HG03045 (cell line): Measurements from ENCODE around the gene GAPT.
"Not testable (repeated sequence)": the region's sequence is repeated elsewhere in the genome, so short reads cannot be mapped to it uniquely, and the experiment has no call there.

Experiments
- ATAC-seq: cut with Tn5 transposase; IDR thresholded peaks from one replicate; pipeline ENCODE4 v1.9.1; 2021; ENCODE audit warnings: mild to moderate bottlenecking, moderate library complexity; ENCODE audit not compliant: unreplicated experiment

The GAPT gene

DNA sequence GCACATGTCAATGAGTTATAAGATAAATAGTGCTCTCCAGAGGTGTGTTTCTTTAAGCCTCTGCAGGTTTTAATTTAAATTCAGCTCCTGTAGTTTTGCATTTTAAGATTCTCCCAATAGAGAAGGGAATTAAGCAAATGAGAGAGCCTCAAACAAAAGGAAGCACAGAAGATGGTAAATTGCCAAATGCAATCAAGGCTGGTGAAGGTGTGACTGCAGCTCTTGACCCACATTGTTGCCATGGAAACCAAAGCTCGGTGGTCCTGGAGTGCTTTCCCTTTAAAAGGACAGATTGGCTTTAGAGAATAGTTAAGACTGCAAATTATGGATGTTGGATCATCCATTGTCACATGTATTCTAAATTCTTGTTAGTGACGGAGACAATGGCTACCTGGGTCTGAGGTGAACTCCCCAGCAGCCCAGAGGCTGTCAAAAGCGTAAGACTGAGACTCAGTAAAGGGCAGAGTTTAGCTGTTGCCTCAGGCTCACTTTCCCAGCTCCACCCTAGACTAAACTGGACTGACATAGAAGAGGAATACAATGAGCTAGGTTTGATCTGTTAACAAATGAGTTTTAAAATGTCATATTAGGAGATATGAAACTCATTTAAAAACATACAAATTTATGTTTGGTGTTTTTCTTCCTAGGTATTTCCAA, 12.3 kb downstream of the GAPT start:
- no peak for ATAC-seq

DNA sequence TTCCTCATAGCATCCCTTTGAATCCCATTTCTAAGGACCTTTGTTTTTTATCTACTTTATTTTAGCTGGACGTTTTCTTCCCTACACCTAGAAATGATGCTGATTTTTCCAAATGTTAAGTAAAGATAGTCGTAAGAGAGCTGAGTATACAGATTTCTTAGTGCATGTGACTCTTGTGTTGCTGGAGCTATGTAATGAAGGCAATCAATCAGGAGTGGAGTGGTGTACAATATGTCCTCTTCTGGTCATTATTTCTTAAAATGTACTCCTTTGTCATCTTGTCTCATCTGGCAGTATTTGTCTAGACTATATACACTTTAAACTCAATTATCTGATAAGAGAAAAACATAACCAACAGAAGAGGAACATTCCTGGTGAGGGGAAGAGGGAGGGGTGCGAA, 13.5 kb downstream of the GAPT start:
- no peak for ATAC-seq

DNA sequence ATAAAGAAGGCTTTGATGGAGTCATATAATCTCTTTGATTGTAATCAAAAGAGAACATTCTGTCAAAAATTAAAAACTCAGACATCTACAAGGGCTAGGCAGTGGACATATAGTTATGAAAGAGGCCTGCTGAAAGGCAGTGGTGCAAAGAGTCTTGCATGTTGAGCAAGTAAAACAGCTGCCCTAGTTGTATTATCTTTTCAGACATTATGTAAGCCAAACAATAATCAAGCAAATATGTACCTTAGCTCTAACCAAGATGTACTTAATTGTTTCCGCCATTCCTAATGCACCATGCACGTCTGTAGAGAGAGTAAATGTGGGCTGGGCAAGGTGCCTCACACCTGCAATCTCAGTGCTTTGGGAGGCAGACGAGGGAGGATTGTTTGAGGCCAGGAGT, 14.3 kb downstream of the GAPT start:
- no peak for ATAC-seq

DNA sequence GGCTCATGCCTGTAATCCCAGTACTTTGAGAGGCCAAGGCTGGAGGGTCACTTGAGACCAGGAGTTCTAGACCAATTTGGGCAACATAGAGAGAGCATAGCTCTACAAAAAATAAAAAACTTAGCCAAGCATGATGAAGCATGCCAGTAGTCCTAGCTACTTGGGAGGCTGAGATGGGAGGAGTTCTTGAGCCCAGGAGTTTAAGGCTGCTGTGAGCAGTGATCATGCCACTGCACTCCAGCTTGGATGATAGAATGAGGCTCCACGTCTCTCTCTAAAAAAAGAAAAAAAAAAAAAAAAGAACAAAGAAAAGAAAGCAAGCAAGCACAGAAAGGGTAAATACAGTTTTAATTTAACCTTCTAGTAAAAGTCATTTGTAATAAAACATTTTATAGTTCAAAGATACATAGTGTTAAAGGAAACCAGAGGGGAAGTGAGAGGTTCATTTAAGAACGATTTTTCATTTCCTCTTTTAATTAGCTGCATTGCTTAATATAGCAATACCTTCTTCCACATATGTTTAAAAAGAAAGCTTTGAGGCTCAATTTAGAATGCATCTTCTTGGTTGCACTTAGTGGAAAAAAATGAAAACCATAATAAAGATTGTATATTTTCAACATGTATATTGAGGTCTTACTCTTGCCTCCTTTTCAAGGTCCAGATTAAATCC, 14.9 kb downstream of the GAPT start:
- no peak for ATAC-seq

DNA sequence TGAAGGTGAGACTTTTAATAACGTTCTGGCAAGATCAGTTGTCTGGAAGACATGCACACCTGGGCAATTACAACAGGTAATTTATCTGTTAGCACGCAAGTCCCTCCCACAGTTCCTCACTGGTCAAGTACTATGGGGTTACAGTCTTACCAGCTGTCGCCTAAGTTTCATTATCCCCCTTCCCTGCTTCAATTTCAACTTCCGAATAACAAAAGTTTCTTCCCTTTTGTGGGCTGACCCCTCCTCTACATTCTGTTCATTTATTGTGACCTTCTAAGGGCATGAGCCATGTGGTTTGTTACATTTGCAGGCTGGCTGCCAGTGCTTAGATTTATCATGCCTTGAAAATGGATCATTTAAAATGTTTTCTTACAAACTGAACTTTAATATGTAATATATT, 16.5 kb downstream of the GAPT start:
- ATAC-seq = no peak

DNA sequence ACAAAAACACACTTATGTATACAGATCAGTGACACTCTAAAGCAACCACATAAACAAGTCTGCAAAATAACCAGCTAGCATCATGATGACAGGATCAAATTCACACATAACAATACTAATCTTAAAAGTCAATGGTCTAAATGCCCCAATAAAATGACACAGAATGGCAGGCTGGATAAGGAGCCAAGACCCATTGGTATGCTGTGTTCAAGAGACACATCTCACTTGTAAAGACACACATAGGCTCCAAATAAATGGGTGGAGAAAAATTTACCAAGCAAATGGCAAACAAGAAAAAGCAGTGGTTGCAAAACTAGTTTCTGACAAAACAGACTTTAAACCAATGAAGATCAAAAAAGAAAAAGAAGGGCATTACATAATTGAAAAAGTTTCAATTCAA, 26.0 kb downstream of the GAPT start:
- ATAC-seq = no peak

DNA sequence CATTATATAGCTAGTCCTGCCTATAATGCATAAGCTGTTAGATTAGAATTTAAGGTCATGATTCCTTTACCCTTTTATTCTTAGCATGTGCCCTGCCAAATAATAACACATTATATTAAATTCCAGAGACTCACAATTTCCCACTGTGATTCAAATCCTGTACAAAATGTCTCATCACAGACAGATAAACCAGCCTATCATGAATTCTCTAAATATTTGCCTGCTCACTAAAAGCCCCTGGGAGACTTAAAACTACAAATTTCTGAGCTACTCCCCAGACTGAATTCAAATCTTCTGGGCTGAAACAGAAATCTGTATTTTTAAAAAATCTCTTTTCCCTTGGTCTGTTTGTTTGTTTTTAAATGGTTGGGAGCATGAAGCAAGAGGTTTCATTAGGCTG, 32.7 kb downstream of the GAPT start:
- no peak for ATAC-seq

DNA sequence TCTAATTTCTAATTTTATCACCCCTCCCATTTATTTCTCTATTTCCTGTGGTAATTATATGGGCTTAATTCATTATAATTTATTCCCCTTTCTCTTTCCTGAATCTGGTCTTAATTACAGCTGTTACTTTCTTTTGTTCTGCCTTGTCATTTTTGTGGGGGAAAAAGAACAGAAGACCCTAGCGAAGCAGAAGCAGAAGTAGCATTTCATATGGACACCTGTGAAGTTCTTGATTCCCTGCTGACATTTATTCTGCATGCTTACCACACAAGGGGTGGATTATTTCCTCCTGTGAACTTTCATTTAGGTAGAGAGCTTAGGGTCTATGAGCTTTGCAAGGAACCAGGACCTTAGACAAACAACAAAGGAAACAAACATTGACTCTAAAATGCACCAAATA, 33.3 kb downstream of the GAPT start:
- ATAC-seq = no peak

DNA sequence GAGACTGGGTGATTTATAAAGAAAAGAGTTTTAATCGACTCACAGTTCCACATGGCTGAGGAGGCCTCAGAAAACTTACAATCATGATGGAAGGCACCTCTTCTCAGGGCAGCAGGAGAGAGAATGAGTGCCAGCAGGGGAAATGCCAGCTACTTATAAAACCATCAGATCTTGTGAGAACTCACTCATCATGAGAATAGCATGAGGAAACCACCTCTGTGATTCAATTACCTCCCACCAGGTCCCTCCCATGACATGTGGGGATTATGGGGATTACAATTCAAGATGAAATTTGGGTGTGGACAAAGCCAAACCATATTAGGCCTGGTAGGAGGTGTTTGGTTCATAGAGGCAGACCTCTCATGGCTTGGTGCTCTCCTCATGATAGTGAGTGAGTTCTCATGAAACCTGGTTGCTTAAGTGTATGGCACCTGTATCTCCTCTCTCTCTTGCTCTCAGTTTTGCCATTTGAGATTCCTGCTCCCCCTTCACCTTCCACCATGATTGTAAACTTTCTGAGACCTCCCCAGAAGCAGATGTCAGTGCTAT, 39.8 kb downstream of the GAPT start:
- no peak for ATAC-seq

DNA sequence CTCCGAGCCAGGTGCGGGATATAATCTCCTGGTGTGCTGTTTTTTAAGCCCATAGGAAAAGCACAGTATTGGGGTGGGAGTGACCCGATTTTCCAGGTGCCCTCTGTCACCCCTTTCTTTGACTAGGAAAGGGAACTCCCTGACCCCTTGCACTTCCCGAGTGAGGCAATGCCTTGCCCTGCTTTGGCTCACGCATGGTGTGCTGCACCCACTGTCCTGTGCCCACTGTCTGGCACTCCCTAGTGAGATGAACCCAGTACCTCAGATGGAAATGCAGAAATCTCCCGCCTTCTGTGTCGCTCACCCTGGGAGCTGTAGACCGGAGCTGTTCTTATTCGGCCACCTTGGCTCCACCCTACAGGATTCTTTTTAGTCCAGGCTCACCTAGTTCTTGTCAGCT, 50.7 kb downstream of the GAPT start:
- not testable (repeated sequence) for ATAC-seq

DNA sequence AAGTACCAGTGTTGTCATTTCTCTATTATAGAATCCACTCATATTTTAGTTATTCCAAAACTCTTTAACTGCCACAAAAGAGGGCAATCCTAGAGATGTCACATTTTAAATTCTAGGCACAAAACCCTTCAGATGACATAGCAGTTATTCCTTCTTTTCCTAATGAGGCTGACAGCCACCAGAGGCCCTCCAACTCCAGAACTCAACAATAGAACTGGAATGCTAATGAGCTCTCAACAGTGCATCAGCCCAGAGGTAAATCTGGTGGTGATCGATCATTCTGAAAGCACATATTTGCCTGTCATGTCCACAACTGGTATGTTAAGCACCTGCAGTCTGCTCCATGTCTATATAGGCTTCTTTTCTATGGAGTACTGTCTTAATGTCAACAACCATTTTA, 51.5 kb downstream of the GAPT start:
- ATAC-seq = no peak

DNA sequence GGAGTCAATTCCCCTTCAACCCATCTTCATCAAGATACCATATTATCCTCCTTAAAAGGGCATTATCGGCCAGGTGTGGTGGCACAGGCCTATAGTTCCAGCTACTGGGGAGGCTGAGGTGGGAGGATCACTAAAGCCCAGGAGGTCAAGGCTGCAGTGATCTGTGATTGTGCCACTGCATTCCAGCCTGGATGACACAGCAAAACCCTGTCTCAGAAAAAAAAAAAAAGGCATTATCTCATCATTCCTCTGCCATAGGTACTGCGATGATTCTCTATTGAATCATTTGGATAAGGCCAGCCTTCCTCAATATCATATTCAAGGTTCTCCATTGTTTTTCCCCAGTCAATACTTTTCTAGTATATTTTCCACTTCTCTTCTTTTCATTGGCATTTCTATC, 52.5 kb downstream of the GAPT start:
- ATAC-seq = no peak

DNA sequence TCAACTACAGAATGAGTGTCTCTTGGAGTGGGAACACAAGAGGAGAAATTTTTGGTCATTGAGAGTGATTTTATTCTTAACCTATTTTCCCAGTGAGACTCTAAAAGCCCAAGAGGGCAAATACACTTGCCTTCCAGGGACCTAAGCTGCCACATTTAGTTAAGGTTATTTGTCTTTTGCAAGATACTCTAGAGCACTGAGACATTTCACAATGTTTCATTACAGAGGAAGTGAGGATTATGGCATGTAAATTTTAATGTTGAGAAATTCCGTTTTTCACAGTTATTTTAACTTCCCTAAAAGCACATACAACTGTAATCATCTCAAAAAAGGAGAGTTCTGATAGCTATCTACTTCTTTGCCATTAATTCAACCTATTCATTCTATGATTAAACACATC, 53.0 kb downstream of the GAPT start:
- ATAC-seq = no peak

DNA sequence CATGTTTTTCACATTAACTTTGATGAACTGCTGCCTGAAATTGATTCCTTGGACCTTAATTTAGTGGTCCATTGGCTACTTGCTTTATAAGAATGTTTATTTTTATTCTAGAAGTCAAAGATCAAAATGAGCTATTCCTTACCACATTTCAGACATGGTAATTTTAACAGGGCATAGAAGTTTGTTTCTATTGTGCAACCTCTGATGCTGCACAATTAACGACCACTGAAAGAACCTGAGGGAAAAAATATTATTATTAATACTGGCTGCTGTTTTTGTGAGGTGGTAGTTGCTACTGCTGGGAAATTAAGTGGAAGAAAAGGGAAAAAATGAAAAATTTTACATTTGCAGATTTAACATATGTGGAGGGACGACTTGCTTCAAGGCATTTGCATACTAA, 53.7 kb downstream of the GAPT start:
- no peak for ATAC-seq

DNA sequence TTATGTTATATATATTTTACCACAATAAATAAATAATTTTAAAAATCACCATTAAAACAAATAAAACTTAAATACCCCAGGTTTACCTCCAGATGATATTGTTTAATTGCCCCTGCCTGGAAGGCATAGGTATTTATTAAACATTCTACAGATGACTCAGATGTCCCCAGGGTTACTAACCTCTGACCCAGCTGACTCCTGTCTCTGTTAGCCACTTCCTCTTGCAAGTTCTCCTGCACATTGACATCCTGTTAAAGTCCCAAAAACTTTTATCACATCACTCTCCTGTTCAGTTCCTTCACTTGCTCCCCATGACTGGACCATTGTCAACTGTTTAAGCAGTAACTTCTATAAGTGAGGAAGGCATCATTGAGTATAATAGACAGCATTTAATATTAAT, 54.7 kb downstream of the GAPT start:
- ATAC-seq = no peak
